Neural progenitor cell (in vitro differentiated cells): ENCODE results near the gene LRRC74A. TPM values are rescaled to one million over a fixed set of nuclear protein-coding genes. Genes with fewer than 3 reads are reported as not detected.

Experiments used
- DNase-seq: peaks from one replicate; pipeline ENCODE4 v3.0.0-alpha.2; 2016; ENCODE audit warnings: low spot score
- H2AFZ ChIP-seq: fragments of 200-600 bp; sonication (generic); replicated peaks from 2 replicates; pipeline ENCODE4 v1.6.1; 2016; ENCODE audit warnings: antibody characterized with exemption
- H3F3A ChIP-seq: fragments of 200-600 bp; sonication (generic); 2 replicates; pipeline ENCODE4 v1.6.1; 2016; ENCODE audit warnings: antibody characterized with exemption, low read depth
- H3K27ac ChIP-seq: fragments of 200-600 bp; sonication (generic); 2 replicates; pipeline ENCODE4 v1.5.1; 2016; ENCODE audit warnings: mild to moderate bottlenecking
- H3K27me3 ChIP-seq: fragments of 200-600 bp; sonication (generic); 2 replicates; pipeline ENCODE4 v1.6.1; 2016; ENCODE audit warnings: mild to moderate bottlenecking, moderate library complexity
- H3K36me3 ChIP-seq: fragments of 200-600 bp; sonication (generic); 2 replicates; pipeline ENCODE4 v1.5.1; 2016
- H3K4me1 ChIP-seq: fragments of 200-600 bp; sonication (generic); 2 replicates; pipeline ENCODE4 v1.6.1; 2016; ENCODE audit warnings: mixed run types
- H3K4me2 ChIP-seq: fragments of 200-600 bp; sonication (generic); 2 replicates; pipeline ENCODE4 v1.6.1; 2016
- H3K4me3 ChIP-seq: fragments of 200-600 bp; sonication (generic); 2 replicates; pipeline ENCODE4 v1.5.1; 2016
- H3K79me2 ChIP-seq: fragments of 200-600 bp; sonication (generic); 2 replicates; pipeline ENCODE4 v1.6.1; 2016; ENCODE audit warnings: low read depth
- H3K9ac ChIP-seq: fragments of 200-600 bp; sonication (generic); 2 replicates; pipeline ENCODE4 v1.6.1; 2016
- H3K9me3 ChIP-seq: fragments of 200-600 bp; sonication (generic); 2 replicates; pipeline ENCODE4 v1.5.1; 2016; ENCODE audit warnings: low read depth
- H4K20me1 ChIP-seq: fragments of 200-600 bp; sonication (generic); 2 replicates; pipeline ENCODE4 v1.6.1; 2016; ENCODE audit warnings: low read depth
- H3K27ac Mint-ChIP-seq: 3 replicates; pipeline ENCODE4 v1.8.0; 2021; ENCODE audit warnings: mixed read lengths
- H3K27me3 Mint-ChIP-seq: 2 replicates; pipeline ENCODE4 v1.8.0; 2022; ENCODE audit warnings: low read depth, mild to moderate bottlenecking, inconsistent platforms, moderate library complexity, mixed read lengths; ENCODE audit not compliant: insufficient read depth
- H3K36me3 Mint-ChIP-seq: 3 replicates; pipeline ENCODE4 v1.8.0; 2021; ENCODE audit warnings: mixed read lengths
- H3K4me1 Mint-ChIP-seq: 3 replicates; pipeline ENCODE4 v1.8.0; 2021; ENCODE audit warnings: mixed read lengths
- H3K4me3 Mint-ChIP-seq: 3 replicates; pipeline ENCODE4 v1.8.0; 2021; ENCODE audit warnings: mild to moderate bottlenecking, moderate library complexity, mixed read lengths
- H3K9me3 Mint-ChIP-seq: 3 replicates; pipeline ENCODE4 v1.8.0; 2020; ENCODE audit warnings: mixed read lengths
- CTCF ChIP-seq: fragments of 200-600 bp; sonication (generic); IDR thresholded peaks from 2 replicates; pipeline ENCODE4 v1.5.1; 2017; ENCODE audit warnings: antibody characterized with exemption, mild to moderate bottlenecking
- EZH2 ChIP-seq: fragments of 200-600 bp; sonication (generic); IDR thresholded peaks from 2 replicates; pipeline ENCODE4 v1.6.1; 2017; ENCODE audit warnings: antibody characterized with exemption, mild to moderate bottlenecking, moderate library complexity
- EZH2phosphoT487 ChIP-seq: fragments of 200-600 bp; sonication (generic); IDR thresholded peaks from 2 replicates; pipeline ENCODE4 v1.6.1; 2017; ENCODE audit warnings: antibody characterized with exemption
- total RNA-seq: library from RNA; depleted of rRNA; stranded (reverse); fragments of >200 nt; gene quantifications from 2 replicates; pipeline ENCODE4 v1.2.3, GENCODE V29; 2015; ENCODE audit warnings: low replicate concordance

LRRC74A gene
- total RNA-seq, 1 donor from 2014 or later: not detected

- Histone ChIP-seq H3K36me3 (no peaks in the 10 kb centered on the region), H2AFZ (no peak overlapping the region), H3F3A (no peaks in the 10 kb centered on the region), H3K27me3 (no peaks in the 10 kb centered on the region), H3K9ac (no peak overlapping the region), H3K4me2 (no peak overlapping the region), H3K79me2 (no peaks in the 10 kb centered on the region), H3K9me3 (no peaks in the 10 kb centered on the region), H3K4me3 (no peak overlapping the region), H3K4me1 (peaks cover 4% of the 10 kb centered on the region), H3K27ac (no peak overlapping the region), H4K20me1 (peaks cover 6% of the 10 kb centered on the region)
- Mint-ChIP-seq H3K9me3 (no peaks in the 10 kb centered on the region), H3K4me3 (no peak overlapping the region), H3K27me3 (peaks cover 9% of the 10 kb centered on the region), H3K36me3 (peaks cover 11% of the 10 kb centered on the region), H3K27ac (no peak overlapping the region), H3K4me1 (peaks cover 14% of the 10 kb centered on the region)
- no peak for DNase-seq
- TF ChIP-seq CTCF: no peak
- TF ChIP-seq EZH2: no peak
- no peak for TF ChIP-seq EZH2phosphoT487
These were observed 47.5 kb upstream of the LRRC74A start for GRCh38 chr14:76778546-76779215.

- no peak for DNase-seq
- H3K79me2 ChIP-seq: no peaks in the 10 kb centered on the region
- H3K9me3 ChIP-seq: no peaks in the 10 kb centered on the region
- H3K27ac ChIP-seq: no peak overlapping the region
- Mint-ChIP-seq H3K9me3 (no peaks in the 10 kb centered on the region), H3K27me3 (peaks cover 10% of the 10 kb centered on the region), H3K36me3 (peaks cover 11% of the 10 kb centered on the region), H3K4me3 (no peak overlapping the region), H3K27ac (peak overlapping the region; percentile 75), H3K4me1 (peaks cover 11% of the 10 kb centered on the region)
- peaks cover 4% of the 10 kb centered on the region for H3K4me1 ChIP-seq
- no peak for TF ChIP-seq CTCF
- no peak for TF ChIP-seq EZH2
- no peak for TF ChIP-seq EZH2phosphoT487
- H3K4me3 ChIP-seq: no peak overlapping the region
- no peak overlapping the region for H3K9ac ChIP-seq
- H3F3A ChIP-seq: no peaks in the 10 kb centered on the region
- no peaks in the 10 kb centered on the region for H3K27me3 ChIP-seq
- H3K4me2 ChIP-seq: no peak overlapping the region
- H3K36me3 ChIP-seq: no peaks in the 10 kb centered on the region
- peaks cover 6% of the 10 kb centered on the region for H4K20me1 ChIP-seq
- H2AFZ ChIP-seq: no peak overlapping the region
These were observed 46.8 kb upstream of the LRRC74A start for GRCh38 chr14:76779221-76780057.

GRCh38 chr14:76780058-76780345 lies 46.2 kb upstream of the LRRC74A start:
- no peaks in the 10 kb centered on the region for H3K9me3 Mint-ChIP-seq
- no peaks in the 10 kb centered on the region for H3F3A ChIP-seq

More at GRCh38 chr14:76780058-76780345, 46.2 kb upstream of the LRRC74A start:
- Histone ChIP-seq H2AFZ (no peak overlapping the region), H3K4me3 (no peak overlapping the region), H3K27me3 (no peaks in the 10 kb centered on the region), H3K79me2 (no peaks in the 10 kb centered on the region), H3K36me3 (no peaks in the 10 kb centered on the region), H3K27ac (no peak overlapping the region), H3K9ac (no peak overlapping the region), H3K4me1 (peaks cover 4% of the 10 kb centered on the region), H3K4me2 (no peak overlapping the region), H4K20me1 (peaks cover 6% of the 10 kb centered on the region), H3K9me3 (no peaks in the 10 kb centered on the region)
- H3K4me1 Mint-ChIP-seq: peaks cover 9% of the 10 kb centered on the region
- H3K4me3 Mint-ChIP-seq: no peak overlapping the region
- no peak for TF ChIP-seq CTCF
- no peak for TF ChIP-seq EZH2
- no peak for TF ChIP-seq EZH2phosphoT487
- H3K27ac Mint-ChIP-seq: peak overlapping the region; percentile 75
- peaks cover 11% of the 10 kb centered on the region for H3K27me3 Mint-ChIP-seq
- peaks cover 9% of the 10 kb centered on the region for H3K36me3 Mint-ChIP-seq
- no peak for DNase-seq
